NCI-H2196 treated with DMSO at 0.1 percent for 48 hours (cell line): ENCODE data around the gene CCDC38.
"Not testable (repeated sequence)": the region's sequence is repeated elsewhere in the genome, so short reads cannot be mapped to it uniquely, and the experiment has no call there.

Source experiments
- DNase-seq: peaks from one replicate; lab custom pipeline; 2025; ENCODE audit not compliant: unreplicated experiment; lab: John Stamatoyannopoulos, UW

The CCDC38 gene

GRCh38 chr12:95942524-95943329 is at the start of gene CCDC38:
TSS of gene CCDC38 (minus strand) at chr12:95942614. CDS start at chr12:95936509, 6,105 bp downstream.
- DNase-seq, result peak; percentile 73

DNA sequence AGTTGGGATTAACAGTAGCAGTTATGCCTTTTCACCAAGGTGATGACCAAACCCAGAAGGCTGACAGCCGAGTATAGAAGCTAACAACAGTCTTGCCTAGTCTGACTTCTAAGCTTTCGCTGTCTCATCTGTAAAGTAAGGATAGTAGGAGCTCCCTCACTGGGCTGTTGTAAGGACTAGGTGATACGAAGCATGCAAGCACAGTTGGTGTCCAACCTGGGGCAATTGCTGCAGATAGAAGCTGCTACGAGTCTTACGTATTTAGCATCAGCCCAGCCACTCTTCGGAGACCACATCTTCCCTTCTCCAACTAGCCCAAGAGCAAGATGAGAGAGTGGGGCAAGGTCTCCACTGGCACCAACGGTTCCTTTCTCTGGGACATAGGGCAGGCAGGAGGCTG is 47.7 kb upstream of the CCDC38 start:
- no peak for DNase-seq

DNA sequence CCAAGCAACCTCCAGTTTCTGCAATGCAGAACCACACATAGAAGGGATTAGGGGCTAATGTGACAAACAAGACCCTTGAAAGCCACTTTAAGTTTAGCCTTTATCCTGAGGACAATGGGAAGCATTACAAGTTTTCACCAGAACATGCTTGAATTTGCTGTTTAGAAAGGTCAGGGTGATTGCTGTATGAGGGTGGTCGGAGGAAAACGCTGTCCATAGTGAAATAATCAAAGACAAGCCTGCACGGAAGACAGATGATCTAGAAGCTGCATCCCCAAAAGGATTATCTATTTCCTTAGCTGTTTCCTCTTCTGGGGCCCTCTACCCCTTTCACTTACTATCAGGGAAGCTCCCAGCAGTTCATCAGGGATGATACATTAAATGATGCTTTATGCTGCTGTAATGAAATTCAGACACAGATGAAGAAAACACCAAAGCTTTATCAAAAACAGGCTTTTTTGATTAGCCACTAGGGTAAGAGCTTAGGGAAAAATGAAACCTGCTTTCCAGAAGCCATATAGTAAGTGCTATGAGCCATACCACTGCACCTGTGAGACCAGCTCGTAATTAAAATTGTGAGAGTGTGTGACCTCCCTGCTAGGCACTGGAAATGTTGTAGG is 47.2 kb upstream of the CCDC38 start:
- no peak for DNase-seq

GRCh38 chr12:95988506-95989275 is 46.3 kb upstream of the CCDC38 start:
- no peak for DNase-seq

DNA sequence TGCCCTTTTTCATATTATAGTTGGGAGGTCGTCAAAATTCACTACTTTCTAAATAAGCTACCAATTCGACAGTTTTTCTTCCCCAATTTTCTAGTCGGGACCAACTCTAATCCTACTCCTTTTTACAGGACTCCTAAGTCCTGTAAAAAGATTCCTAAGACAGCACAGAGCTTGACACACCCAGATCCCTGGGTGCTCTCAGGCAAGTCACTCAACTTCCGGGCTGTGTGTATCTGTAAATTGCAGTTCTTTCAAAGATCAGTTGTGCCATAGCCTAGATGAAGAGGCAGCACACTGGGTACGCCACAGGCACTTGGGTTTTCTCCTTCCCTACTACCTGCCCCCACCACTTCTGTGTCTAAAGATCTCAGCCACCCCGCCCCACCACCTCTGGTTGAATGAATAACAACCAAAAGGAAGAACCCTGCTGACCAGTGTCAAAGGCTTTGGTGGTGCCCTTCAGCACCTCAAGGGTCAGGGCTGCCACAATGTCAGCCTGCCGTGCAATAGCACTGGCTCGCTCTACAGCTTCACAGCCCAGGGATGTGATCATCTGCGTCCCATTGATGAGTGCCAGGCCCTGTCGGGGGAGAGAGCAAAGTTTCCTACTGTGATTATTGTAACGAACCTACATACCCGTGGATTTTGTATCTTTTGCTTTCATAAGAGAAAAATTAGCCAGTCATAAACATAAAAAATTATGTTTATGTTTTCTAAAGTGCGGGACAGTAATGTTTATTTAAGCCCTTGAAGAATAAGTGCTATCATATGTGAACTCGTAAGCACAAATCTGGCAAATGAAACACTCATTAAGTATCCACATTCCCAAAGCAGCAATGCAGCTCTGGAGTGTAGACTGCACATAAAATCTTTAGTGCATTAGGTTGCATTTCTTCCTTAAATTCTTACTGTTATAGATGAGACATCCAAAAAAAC is 44.5 kb upstream of the CCDC38 start:
- no peak for DNase-seq

DNA sequence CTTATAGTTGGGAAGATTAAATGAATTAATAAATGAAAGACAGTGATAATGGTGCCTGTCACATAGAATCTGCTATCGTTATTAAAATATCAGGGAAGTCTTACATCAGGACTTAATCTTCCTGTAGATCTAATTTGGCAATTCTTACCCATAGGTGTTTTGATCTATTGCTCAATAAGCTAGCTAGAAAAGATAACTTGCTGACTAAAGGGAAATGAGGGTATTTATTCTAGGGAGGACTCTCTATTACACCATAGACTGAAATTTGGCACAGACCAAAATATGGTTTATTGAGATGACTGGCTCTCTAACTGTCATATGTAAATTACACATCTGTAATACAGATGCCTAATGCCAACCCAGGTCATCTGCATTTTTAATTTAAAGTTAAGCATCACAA is 42.3 kb upstream of the CCDC38 start:
- no peak for DNase-seq

DNA sequence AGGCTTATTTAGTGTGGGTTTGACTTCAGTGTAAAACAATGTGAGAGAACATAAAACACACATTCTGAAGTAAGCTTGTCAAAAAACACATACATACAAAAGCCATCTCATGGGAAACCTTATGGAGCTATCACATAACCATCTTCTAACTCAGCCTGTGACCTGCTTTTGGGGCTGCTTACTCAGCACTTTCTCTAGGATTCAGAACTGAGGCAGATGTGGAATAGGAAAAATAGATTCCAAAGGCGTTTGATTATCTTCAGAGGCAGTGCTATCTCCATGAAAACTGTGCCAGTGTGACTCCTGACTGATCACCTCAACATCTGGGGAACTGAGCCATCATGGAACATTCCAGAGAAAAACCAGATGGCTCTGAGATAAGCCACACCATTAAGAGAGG is 40.2 kb upstream of the CCDC38 start:
- no peak for DNase-seq

DNA sequence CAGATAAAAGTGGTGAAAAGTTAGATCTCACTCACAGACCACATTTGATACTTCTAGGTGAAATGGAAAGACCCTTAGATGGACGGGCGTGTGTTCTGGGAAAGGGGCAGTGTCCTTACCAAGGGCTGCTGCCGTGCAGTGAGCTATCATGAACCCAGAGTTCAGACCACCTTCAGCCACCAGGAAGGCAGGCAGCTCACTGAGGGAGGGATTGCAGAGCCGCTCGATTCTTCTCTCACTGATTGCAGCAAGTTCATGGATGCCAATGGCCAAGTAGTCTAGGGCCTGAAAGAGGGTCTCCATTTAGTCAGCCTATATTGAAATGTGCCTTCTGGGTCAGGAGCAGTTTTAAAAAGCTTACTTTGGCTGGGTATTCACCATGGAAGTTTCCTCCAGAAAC is 38.0 kb upstream of the CCDC38 start:
- DNase-seq, result no peak

GRCh38 chr12:95978774-95979173 is 36.4 kb upstream of the CCDC38 start:
- no peak for DNase-seq

GRCh38 chr12:95978351-95978750 is 35.9 kb upstream of the CCDC38 start:
- DNase-seq, result no peak

GRCh38 chr12:95977764-95978305 is 35.4 kb upstream of the CCDC38 start:
- no peak for DNase-seq

DNA sequence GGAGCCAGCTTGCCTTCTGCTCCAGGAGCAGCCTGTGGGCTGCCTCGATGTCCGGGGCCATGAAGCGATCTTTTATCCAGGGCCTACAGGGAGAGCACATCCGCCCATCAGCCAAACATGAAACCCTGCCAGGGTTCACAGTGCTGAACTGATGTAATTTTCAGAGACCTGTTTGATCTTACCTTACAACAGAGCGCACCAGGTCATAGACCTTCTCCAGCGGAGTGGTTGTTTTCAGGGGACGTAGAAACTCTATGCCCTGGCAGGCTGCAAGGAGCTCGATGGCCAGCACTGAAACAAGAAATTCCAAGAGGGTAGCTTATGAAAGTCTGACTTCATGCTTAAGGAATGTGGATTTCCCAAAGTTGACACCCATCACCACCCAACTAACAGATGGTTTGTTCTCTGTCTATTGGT is 34.0 kb upstream of the CCDC38 start:
- no peak for DNase-seq

DNA sequence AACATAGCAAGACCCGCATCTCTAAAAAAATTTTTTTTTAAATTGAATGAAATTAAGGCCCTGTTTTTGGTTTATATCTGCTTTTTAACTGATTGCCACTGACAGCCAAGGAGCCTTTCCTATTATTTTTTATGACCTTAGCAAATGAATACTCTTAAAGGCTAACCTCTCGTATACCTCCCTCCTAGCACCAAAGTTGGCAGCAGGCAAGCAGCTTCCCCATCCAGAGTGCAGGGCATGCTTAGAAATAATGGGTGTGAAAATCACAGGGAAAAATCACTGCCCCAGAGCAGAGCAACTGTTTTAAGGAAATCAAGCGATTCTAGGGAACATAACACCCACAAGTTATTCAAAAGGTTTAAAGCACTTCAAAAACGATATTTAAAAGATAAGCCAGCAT is 33.1 kb upstream of the CCDC38 start:
- no peak for DNase-seq

- DNase-seq, result no peak
These were observed 31.9 kb upstream of the CCDC38 start for GRCh38 chr12:95974358-95974757.

DNA sequence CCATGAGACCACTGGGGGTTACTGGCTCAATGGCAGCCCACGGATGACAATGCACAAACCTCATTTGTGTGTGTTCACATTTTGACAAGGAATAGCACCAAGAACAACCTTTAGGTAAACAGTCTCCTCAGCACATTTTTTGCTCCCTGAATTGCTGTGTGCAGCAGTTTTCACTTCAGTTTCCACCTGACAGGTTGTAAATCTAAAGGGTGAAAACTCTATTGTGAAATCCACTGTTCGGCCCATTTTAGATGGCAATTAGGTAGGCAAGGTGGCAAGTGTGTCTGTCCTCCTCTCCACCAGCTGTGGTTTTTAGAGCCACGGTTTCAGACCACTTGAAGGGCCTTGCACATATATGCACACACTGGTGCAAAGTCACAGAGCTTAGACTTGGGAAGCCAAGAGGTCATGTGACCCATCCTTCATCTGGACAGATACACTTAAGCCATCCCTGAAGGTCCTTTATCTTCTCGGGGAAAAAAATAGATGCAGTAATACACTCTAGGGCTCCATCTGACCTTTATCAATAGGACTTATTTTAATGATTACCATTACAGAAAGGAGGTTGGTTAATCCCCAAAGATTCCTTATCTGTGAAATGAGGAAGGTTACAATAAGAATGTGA is 30.5 kb upstream of the CCDC38 start:
- no peak for DNase-seq

DNA sequence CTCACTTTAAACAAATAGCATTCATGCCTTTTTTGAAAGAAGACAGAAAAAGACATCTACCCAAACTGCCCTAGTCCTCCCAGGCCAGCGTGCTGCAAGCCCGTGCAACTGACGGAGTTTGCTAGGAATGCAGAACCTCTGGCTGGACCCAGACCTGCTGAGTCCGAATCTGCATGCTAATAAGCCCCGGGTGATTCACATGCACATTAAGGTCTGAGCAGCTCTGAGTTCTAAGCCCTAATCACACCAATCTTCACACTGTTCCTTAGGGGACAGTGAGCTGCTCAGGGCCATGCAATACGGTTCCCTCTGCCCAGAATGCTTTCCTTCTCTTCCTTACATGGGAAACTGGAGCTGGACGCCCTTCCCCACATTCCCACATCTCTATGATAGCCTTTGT is 28.5 kb upstream of the CCDC38 start:
- no peak for DNase-seq

DNA sequence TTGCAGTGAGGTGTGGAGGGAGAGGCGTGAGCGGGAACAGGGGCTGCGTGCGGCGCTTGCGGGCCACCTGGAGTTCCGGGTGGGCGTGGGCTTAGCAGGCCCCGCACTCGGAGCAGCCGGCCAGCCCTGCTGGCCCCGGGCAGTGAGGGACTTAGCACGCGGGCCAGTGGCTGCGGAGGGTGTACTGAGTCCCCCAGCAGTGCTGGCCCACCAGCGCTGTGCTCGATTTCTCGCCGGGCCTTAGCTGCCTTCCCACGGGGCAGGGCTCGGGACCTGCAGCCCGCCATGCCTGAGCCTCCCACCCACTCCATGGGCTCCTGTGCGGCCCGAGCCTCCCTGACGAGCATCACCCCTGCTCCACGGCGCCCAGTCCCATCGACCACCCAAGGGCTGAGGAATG is 26.7 kb upstream of the CCDC38 start:
- DNase-seq, result not testable (repeated sequence)

DNA sequence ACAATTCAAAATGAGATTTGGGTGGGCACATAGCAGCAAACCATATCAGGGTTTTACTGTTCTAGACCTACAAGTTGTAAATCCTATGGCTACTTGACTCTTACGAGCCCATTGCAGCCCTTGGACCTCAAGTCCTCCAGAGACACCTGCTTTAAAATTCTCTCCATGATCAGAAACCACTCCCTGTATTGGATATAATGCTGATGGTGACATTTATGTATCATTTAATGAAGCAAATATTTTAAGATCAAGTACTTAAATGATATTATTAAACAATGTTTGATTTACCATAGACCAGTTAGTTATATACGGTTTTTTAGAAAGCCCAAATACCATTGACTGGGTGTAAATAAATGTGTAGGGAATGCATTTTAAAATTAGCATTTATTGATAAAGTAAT is 24.9 kb upstream of the CCDC38 start:
- DNase-seq, result no peak

- DNase-seq, result no peak
These were observed 24.0 kb upstream of the CCDC38 start for GRCh38 chr12:95966287-95966870.

DNA sequence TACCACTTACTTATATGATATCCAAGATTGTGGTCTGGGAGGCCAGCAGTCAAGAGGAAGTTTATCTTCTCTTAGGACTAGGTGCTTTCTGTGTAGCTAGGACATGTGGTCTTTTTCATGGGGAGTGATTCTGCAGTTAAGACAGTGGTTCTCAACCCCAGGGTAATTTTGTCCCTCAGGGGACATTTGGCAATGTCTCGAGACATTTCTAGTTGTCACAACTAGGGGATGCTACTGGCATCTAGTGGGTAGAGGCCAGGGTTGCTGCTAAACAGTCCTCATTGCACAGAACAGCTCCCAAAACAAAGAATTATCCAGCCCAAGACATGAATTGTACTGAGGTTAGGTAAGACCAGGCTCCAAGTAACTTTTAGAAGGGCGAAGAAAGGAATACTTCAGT is 20.7 kb upstream of the CCDC38 start:
- no peak for DNase-seq
